Measurements from ENCODE around the gene SORBS2.
A peak's percentile ranks its signal among the peaks of the same experiment; 100 is the strongest.

SORBS2 gene

GRCh38 chr4:185541251-185541727, 270.7 kb downstream of the SORBS2 start:
- intact Hi-C loops (cut with DNase I), result no loop called here
- DNase-seq, result peak in 3 of 10 donors; percentile 9 to 75 (median 71)

- no peak for DNase-seq
- intact Hi-C loops (cut with DNase I), result no loop called here
Measured at GRCh38 chr4:185540487-185541120, 271.4 kb downstream of the SORBS2 start.

- intact Hi-C loops (cut with DNase I), result no loop called here
- no peak for DNase-seq
Measured at GRCh38 chr4:185540040-185540439, 272.0 kb downstream of the SORBS2 start.

- DNase-seq, result no peak
- intact Hi-C loops (cut with DNase I), result loop anchor here (10.0 kb wide), 2 partner anchors 56 to 64 kb away; partner anchors contain the start of gene CCDC110
Measured at GRCh38 chr4:185538806-185539205, 273.2 kb downstream of the SORBS2 start.

- intact Hi-C loops (cut with DNase I), result loop anchor here (10.0 kb wide), 2 partner anchors 58 to 62 kb away; partner anchors contain the start of gene CCDC110
- peak in 6 of 10 donors; percentile 9 to 84 (median 32) for DNase-seq
Measured at GRCh38 chr4:185536411-185536709, 275.6 kb downstream of the SORBS2 start.

GRCh38 chr4:185535612-185536410, 276.2 kb downstream of the SORBS2 start:
- intact Hi-C loops (cut with DNase I), result loop anchor here (10.0 kb wide), 2 partner anchors 59 to 61 kb away; partner anchors contain the start of gene CCDC110
- no peak for DNase-seq

Data from posterior cingulate gyrus (tissue), 11 donors.